ENCODE data around the gene NAPSA.

NAPSA gene

GRCh38 chr19:50314724-50315708 is 50.4 kb downstream of the NAPSA start:
- DNase-seq (ENCODE audit: low read depth): no peak

GRCh38 chr19:50313812-50314536 is 51.5 kb downstream of the NAPSA start:
- DNase-seq (ENCODE audit: low read depth): no peak

GRCh38 chr19:50312967-50313811 is 52.2 kb downstream of the NAPSA start:
- no peak for DNase-seq (ENCODE audit: low read depth)

GRCh38 chr19:50311723-50312635 is 53.5 kb downstream of the NAPSA start:
- DNase-seq (ENCODE audit: low read depth): no peak

- DNase-seq (ENCODE audit: low read depth): no peak
Observed at GRCh38 chr19:50310759-50311465, 54.5 kb downstream of the NAPSA start.

- DNase-seq (ENCODE audit: low read depth): no peak
Observed at GRCh38 chr19:50309396-50310125, 55.9 kb downstream of the NAPSA start.

- DNase-seq (ENCODE audit: low read depth): no peak
Observed at GRCh38 chr19:50308991-50309390, 56.4 kb downstream of the NAPSA start.

All from iris pigment epithelial cell (primary cell).